HUES48 (cell line): ENCODE measurements around the gene ATG4C.
"Not testable (repeated sequence)": the region's sequence is repeated elsewhere in the genome, so short reads cannot be mapped to it uniquely, and the experiment has no call there.

Experiments used
- H3K27ac ChIP-seq: one replicate; pipeline ENCODE4 v1.7.0; 2013; ENCODE audit warnings: low read depth, low read length, inconsistent platforms
- H3K27me3 ChIP-seq: 2 replicates; pipeline ENCODE4 v1.6.1; 2013; ENCODE audit warnings: mild to moderate bottlenecking, low read length; ENCODE audit not compliant: control insufficient read depth, insufficient read depth
- H3K36me3 ChIP-seq: 2 replicates; pipeline ENCODE4 v1.6.1; 2013; ENCODE audit warnings: low read length; ENCODE audit not compliant: control insufficient read depth, insufficient read depth
- H3K4me1 ChIP-seq: 2 replicates; pipeline ENCODE4 v1.6.1; 2013; ENCODE audit warnings: mild to moderate bottlenecking, low read length; ENCODE audit not compliant: control insufficient read depth, insufficient read depth
- H3K4me3 ChIP-seq: 2 replicates; pipeline ENCODE4 v1.5.1; 2013; ENCODE audit warnings: mild to moderate bottlenecking, low read depth, low read length
- H3K9ac ChIP-seq: 2 replicates; pipeline ENCODE4 v1.6.1; 2013; ENCODE audit warnings: mild to moderate bottlenecking, low read depth, low read length, moderate library complexity
- H3K9me3 ChIP-seq: 2 replicates; pipeline ENCODE4 v1.6.1; 2013; ENCODE audit warnings: low read length; ENCODE audit not compliant: control insufficient read depth, insufficient read depth

ATG4C gene

DNA sequence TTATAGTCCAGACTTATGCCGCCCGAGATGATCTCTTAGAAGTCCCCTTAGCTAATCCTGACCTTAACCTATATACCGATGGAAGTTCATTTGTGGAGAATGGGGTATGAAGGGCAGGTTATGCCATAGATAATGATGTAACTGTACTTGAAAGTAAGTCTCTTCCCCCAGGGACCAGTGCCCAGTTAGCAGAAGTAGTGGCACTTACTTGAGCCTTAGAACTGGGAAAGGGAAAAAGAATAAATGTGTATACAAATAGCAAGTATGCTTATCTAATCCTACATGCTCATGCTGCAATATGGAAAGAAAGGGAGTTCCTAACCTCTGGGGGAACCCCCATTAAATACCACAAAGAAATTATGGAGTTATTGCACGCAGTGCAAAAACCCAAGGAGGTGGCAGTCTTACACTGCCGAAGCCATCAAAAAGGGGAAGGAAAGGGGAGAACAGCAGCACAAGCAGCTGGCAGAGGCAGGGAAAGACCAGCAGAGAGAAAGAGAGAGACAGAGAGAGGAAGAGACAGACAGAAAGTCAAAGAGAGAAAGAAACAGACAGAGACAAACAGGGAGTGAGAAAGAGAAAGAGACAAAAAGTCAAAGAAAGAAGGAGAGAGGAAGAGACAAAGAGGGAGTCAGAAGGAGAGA, 24.6 kb upstream of the ATG4C start:
- not testable (repeated sequence) for H3K4me3 ChIP-seq, H3K27ac ChIP-seq, H3K9ac ChIP-seq, H3K36me3 ChIP-seq, H3K27me3 ChIP-seq, H3K9me3 ChIP-seq
- H3K4me1 ChIP-seq: peaks cover 10% of the 10 kb centered on the region

DNA sequence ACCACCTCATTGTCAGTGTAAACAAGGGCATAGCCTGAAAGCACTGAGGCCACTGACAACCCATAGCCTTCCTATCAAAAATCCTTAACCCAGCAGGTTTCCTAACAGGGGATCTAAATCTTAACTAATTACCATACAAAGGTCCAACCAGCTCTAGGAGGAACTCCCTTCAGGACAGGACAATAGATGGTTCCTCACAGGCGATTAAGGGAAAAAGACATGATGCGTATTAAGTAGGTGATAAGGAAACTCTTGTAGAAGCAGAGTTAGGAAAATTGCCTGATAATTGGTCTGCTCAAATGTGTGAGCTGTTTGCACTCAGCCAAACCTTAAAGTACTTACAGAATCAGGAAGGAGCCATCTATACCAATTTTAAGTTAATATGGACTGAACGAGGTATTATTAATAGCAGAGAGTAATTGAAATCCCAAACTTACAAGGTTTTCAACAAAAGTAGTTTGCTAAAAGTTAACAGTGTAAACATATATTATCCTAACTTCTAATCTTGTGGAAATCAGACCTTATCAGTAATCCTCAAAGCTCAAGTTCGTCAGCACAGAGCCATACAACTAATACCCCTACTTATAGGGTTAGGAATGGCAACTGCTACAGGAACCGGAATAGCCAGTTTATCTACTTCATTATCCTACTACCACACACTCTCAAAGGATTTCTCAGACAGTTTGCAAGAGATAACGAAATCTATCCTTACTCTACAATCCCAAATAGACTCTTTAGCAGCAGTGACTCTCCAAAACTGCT, 23.7 kb upstream of the ATG4C start:
- H3K9ac ChIP-seq, H3K36me3 ChIP-seq, H3K27me3 ChIP-seq, H3K9me3 ChIP-seq, H3K4me3 ChIP-seq, H3K4me1 ChIP-seq, H3K27ac ChIP-seq: not testable (repeated sequence)

DNA sequence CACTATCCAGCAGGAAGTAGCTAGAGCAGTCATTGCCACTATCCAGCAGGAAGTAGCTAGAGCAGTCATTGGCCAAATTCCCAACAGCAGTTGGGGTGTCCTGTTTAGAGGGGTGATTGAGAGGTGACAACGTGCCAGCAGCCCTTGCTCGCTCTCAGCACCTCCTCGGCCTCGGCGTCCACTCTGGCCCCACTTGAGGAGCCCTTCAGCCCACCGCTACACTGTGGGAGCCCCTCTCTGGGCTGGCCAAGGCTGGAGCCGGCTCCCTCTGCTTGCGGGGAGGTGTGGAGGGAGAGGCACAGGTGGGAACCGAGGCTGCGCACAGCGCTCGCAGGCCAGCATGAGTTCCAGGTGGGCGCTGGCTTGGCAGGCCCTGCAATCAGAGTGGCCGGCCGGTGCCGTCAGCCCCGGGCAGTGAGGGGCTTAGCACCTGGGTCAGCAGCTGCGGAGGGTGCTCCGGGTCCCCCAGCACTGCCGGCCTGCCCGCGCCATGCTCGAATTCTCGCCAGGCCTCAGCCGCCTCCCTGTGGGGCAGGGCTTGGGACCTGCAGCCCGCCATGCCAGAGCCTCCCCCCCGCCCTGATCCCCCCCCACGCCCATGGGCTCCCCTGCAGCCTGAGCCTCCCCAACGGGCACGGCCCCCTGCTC, 22.6 kb upstream of the ATG4C start:
- peaks cover 11% of the 10 kb centered on the region for H3K4me1 ChIP-seq
- H3K4me3 ChIP-seq, H3K27me3 ChIP-seq, H3K27ac ChIP-seq, H3K9ac ChIP-seq, H3K36me3 ChIP-seq, H3K9me3 ChIP-seq: not testable (repeated sequence)

DNA sequence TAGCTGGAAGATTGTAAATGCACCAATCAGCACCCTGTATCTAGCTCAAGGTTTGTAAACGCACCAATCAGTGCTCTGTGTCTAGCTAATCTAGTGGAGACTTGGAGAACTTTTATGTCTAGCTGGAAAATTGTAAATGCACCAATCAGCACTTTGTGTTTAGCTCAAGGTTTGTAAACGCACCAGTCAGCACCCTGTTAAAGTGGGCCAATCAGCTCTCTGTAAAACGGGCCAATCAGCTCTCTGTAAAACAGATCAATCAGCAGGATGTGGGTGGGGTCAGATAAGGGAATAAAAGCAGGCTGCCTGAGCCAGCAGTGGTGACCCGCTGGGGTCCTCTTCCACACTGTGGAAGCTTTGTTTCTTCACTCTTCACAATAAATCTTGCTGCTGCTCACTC, 21.9 kb upstream of the ATG4C start:
- H3K27me3 ChIP-seq, H3K4me3 ChIP-seq, H3K4me1 ChIP-seq, H3K36me3 ChIP-seq, H3K9ac ChIP-seq, H3K27ac ChIP-seq, H3K9me3 ChIP-seq: not testable (repeated sequence)

DNA sequence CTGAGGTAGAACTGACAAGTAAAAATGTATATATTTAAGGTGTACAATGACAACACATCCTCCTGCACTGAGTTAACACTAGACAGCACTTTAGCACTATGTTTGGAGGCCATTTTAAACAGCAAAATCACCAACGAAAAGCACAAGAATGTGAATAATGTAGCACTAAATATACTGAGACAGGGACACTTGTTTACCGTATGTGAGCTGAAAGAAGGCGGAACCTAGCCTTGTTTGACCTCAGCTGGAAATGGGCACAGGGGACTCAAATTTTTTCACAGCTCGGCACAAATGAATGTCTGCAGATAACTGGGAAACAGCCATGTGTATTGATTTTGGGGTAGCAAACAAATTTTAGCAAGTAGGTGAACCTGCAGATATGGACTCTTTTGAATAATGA, 18.0 kb upstream of the ATG4C start:
- Histone ChIP-seq H3K9me3 (peaks cover 5% of the 10 kb centered on the region; the same call in 1 of the 2 replicates), H3K27me3 (no peaks in the 10 kb centered on the region), H3K27ac (no peak overlapping the region)

DNA sequence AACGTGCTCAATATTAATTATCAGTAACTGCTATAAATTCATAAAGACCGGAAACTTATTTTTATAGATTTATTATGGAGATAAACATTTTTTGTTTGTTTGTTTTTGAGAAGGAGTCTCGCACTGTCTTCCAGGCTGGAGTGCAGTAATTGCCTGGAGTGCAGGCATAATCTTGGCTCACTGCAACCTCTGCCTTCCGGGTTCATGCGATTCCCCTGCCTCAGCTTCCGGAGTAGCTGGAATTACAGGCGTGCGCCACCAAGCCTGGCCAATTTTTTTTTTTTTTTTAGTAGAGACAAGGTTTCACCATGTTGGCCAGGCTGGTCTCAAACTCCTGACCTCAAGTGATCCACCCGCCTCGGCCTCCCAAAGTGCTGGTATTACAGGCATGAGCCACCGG, 15.4 kb upstream of the ATG4C start:
- H3K9ac ChIP-seq, H3K36me3 ChIP-seq, H3K27me3 ChIP-seq, H3K4me1 ChIP-seq, H3K9me3 ChIP-seq, H3K27ac ChIP-seq, H3K4me3 ChIP-seq: not testable (repeated sequence)

More for the DNA sequence above, 18.0 kb upstream of the ATG4C start:
- peaks cover 7% of the 10 kb centered on the region for H3K4me1 ChIP-seq
- H3K9ac ChIP-seq: no peak overlapping the region
- no peak overlapping the region for H3K4me3 ChIP-seq
- no peaks in the 10 kb centered on the region for H3K36me3 ChIP-seq

DNA sequence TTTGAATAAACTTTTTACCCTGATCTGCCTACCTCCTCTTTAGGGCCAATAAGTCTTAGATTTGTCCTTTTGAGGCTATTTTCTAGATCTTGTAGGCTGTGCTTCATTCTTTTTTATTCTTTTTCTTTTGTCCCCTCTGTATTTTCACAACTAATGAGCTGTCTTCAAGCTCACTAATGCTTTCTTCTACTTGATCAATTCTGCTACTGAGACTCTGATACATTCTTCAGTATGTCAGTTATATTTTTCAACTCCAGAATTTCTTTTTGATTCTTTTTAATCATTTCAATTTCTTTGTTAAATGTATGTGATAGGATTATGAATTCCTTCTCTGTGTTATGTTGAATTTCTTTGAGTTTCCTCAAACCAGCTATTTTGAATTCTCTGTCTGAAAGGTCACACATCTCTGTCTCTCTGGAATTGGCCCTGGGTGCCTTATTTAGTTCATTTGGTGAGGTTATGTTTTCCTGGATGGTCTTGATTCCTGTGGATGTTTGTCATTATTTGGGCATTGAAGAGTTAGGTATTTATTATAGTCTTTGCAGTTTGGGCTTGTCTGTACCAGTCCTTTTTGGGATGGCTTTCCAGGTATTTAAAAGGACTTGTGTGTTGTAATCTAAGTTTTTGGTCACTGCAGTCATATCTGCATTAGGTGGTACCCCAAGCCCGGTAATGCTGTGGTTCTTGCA, 11.2 kb upstream of the ATG4C start:
- no peaks in the 10 kb centered on the region for H3K36me3 ChIP-seq
- H3K9me3 ChIP-seq: no peaks in the 10 kb centered on the region
- H3K4me1 ChIP-seq: no peaks in the 10 kb centered on the region
- no peak overlapping the region for H3K9ac ChIP-seq
- no peak overlapping the region for H3K27ac ChIP-seq
- no peak overlapping the region for H3K4me3 ChIP-seq
- no peaks in the 10 kb centered on the region for H3K27me3 ChIP-seq

DNA sequence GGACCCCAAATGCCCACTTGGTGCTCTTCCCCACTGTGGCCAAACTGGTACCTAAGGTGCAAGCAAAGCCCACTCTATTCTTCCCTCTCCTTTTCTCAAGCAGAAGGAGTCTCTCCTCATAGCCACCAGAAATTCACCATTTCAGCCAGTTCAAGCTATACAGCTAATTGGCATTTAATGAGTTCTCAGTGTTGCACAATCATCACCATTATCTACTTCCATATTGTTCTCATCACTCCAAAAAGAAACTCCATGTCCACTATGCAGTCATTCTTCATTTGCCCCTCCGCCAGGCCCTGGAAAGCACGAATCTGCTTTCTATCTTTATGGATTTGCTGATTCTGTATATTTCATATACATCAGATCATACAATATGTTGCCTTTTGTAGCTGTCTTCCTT, 9.9 kb upstream of the ATG4C start:
- Histone ChIP-seq H3K9me3 (no peaks in the 10 kb centered on the region), H3K4me3 (no peak overlapping the region), H3K9ac (no peak overlapping the region), H3K27me3 (no peaks in the 10 kb centered on the region), H3K27ac (no peak overlapping the region), H3K4me1 (no peaks in the 10 kb centered on the region), H3K36me3 (no peaks in the 10 kb centered on the region)

DNA sequence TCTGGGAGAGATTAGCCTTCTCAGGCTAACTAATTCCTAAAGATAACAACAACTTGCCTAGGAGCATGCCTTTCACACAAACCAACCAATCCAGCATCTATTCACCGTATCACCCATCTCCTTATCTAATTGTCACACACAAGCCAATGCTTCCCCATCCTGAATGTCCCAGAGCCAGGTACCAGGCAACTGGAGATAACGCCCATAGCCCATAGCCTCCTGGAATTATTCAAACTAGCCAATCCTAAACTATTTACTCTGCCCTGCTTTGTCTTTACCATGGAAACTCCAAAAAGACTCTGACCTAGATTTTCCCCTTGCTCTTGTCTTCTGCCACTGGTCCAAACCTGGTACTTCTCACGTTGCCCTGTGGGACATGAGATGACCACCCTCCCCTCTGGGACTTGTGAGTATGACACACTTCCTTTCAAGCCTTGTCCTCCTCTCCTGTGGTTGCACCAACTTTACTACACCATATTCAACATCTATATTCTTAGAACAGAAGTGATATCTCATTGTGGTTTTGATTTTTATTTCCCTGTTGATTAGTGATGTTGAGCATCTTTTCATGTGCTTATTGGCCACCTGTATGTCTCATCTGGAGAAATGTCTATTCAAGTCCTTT, 8.8 kb upstream of the ATG4C start:
- Histone ChIP-seq H3K4me3 (no peak overlapping the region), H3K36me3 (no peaks in the 10 kb centered on the region), H3K4me1 (no peaks in the 10 kb centered on the region), H3K9ac (no peak overlapping the region), H3K9me3 (no peaks in the 10 kb centered on the region), H3K27me3 (no peaks in the 10 kb centered on the region), H3K27ac (no peak overlapping the region)

DNA sequence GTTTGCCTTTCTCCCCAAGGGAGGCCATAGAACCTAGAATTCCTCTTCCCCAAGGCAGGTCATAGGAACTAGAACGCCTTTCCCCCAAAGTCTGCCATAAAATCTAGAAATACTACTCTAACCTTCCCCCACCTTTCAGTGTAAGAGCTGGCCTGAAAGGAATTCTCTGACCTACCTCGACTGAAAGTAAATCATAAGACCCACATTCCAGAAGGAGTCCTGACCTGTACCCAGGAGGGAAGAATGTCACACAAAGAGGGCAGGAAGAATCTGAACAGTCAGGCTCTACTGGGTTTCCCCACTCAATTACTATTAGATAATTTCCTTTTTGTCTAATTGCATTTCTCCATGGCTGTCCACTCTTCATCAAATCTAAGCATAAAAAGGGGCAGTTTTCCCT, 5.7 kb upstream of the ATG4C start:
- Histone ChIP-seq H3K9me3 (no peaks in the 10 kb centered on the region), H3K27me3 (no peaks in the 10 kb centered on the region), H3K4me3 (no peak overlapping the region), H3K9ac (no peak overlapping the region), H3K4me1 (no peaks in the 10 kb centered on the region), H3K36me3 (no peaks in the 10 kb centered on the region), H3K27ac (no peak overlapping the region)
